ENCODE results near the gene METAP1D. TPM values are rescaled to one million over a fixed set of nuclear protein-coding genes. Genes with fewer than 3 reads are reported as not detected.

The METAP1D gene
- total RNA-seq, 1 donor from 2014 or later = 8.2 TPM

GRCh38 chr2:171956135-171956825 is 43.5 kb upstream of the METAP1D start:
- peak overlapping the region; percentile 56 for H3K27ac ChIP-seq
- Mint-ChIP-seq H3K4me3 (no peak overlapping the region), H3K9me3 (no peaks in the 10 kb centered on the region), H3K4me1 (no peaks in the 10 kb centered on the region), H3K36me3 (peaks cover 15% of the 10 kb centered on the region), H3K27ac (no peak overlapping the region), H3K27me3 (ENCODE audit: insufficient read depth, low read depth) (no peaks in the 10 kb centered on the region)
- no peaks in the 10 kb centered on the region for H3K79me2 ChIP-seq (ENCODE audit: low read depth)
- H3K27me3 ChIP-seq = no peaks in the 10 kb centered on the region
- peaks cover 14% of the 10 kb centered on the region for H3F3A ChIP-seq (ENCODE audit: low read depth)
- H3K4me1 ChIP-seq = no peaks in the 10 kb centered on the region
- H3K9ac ChIP-seq = no peak overlapping the region
- no peak for DNase-seq (ENCODE audit: low spot score)
- no peaks in the 10 kb centered on the region for H4K20me1 ChIP-seq (ENCODE audit: low read depth)
- no peaks in the 10 kb centered on the region for H3K9me3 ChIP-seq (ENCODE audit: low read depth)
- H3K4me2 ChIP-seq = no peak overlapping the region
- TF ChIP-seq CTCF (IDR thresholded peaks at IDR 0.05) = no peak
- TF ChIP-seq EZH2 (IDR thresholded peaks at IDR 0.05) = no peak
- no peak for TF ChIP-seq EZH2phosphoT487 (IDR thresholded peaks at IDR 0.05)
- no peak overlapping the region for H2AFZ ChIP-seq (replicated peaks)
- no peaks in the 10 kb centered on the region for H3K36me3 ChIP-seq
- no peak overlapping the region for H3K4me3 ChIP-seq

- H3K27me3 Mint-ChIP-seq (ENCODE audit: insufficient read depth, low read depth) = no peaks in the 10 kb centered on the region
- H3K79me2 ChIP-seq (ENCODE audit: low read depth) = peaks cover 6% of the 10 kb centered on the region
- H3K36me3 ChIP-seq = no peaks in the 10 kb centered on the region
- peaks cover 15% of the 10 kb centered on the region for H3K36me3 Mint-ChIP-seq
- no peaks in the 10 kb centered on the region for H3K4me1 Mint-ChIP-seq
- H3F3A ChIP-seq (ENCODE audit: low read depth) = peaks cover 17% of the 10 kb centered on the region
- H3K4me3 Mint-ChIP-seq = no peak overlapping the region
- H3K9ac ChIP-seq = no peak overlapping the region
- DNase-seq (ENCODE audit: low spot score) = peak; percentile 9
- no peaks in the 10 kb centered on the region for H4K20me1 ChIP-seq (ENCODE audit: low read depth)
- no peak overlapping the region for H3K27ac Mint-ChIP-seq
- no peak overlapping the region for H3K4me3 ChIP-seq
- TF ChIP-seq CTCF (IDR thresholded peaks at IDR 0.05) (peak; percentile 26), EZH2phosphoT487 (IDR thresholded peaks at IDR 0.05) (no peak), EZH2 (IDR thresholded peaks at IDR 0.05) (no peak)
- no peaks in the 10 kb centered on the region for H3K9me3 ChIP-seq (ENCODE audit: low read depth)
- H3K9me3 Mint-ChIP-seq = no peaks in the 10 kb centered on the region
- H3K4me2 ChIP-seq = no peak overlapping the region
- no peaks in the 10 kb centered on the region for H3K4me1 ChIP-seq
- H2AFZ ChIP-seq (replicated peaks) = no peak overlapping the region
- no peaks in the 10 kb centered on the region for H3K27me3 ChIP-seq
- peak overlapping the region; percentile 56 for H3K27ac ChIP-seq
Measured at GRCh38 chr2:171957061-171957460, 42.7 kb upstream of the METAP1D start.

GRCh38 chr2:171958475-171958874 is 41.3 kb upstream of the METAP1D start:
- H3K4me2 ChIP-seq = no peak overlapping the region
- DNase-seq (ENCODE audit: low spot score) = no peak
- H3K4me1 Mint-ChIP-seq = no peaks in the 10 kb centered on the region
- no peaks in the 10 kb centered on the region for H3K36me3 ChIP-seq
- no peak overlapping the region for H3K9ac ChIP-seq
- H3K36me3 Mint-ChIP-seq = peaks cover 15% of the 10 kb centered on the region
- no peaks in the 10 kb centered on the region for H4K20me1 ChIP-seq (ENCODE audit: low read depth)
- H3K27me3 Mint-ChIP-seq (ENCODE audit: insufficient read depth, low read depth) = no peaks in the 10 kb centered on the region
- no peak overlapping the region for H2AFZ ChIP-seq (replicated peaks)
- peaks cover 6% of the 10 kb centered on the region for H3K79me2 ChIP-seq (ENCODE audit: low read depth)
- no peaks in the 10 kb centered on the region for H3K9me3 Mint-ChIP-seq
- H3K4me3 ChIP-seq = no peak overlapping the region
- no peak for TF ChIP-seq CTCF (IDR thresholded peaks at IDR 0.05)
- H3F3A ChIP-seq (ENCODE audit: low read depth) = peaks cover 28% of the 10 kb centered on the region
- H3K27me3 ChIP-seq = no peaks in the 10 kb centered on the region
- no peak overlapping the region for H3K27ac Mint-ChIP-seq
- no peak overlapping the region for H3K4me3 Mint-ChIP-seq
- peaks cover 5% of the 10 kb centered on the region for H3K4me1 ChIP-seq
- no peak overlapping the region for H3K27ac ChIP-seq
- H3K9me3 ChIP-seq (ENCODE audit: low read depth) = no peaks in the 10 kb centered on the region

All from neural progenitor cell (in vitro differentiated cells).